Type B pancreatic cell (in vitro differentiated cells): ENCODE measurements around the gene UBE2C. TPM values are rescaled to one million over a fixed set of nuclear protein-coding genes. Genes with fewer than 3 reads are reported as not detected.

Experiments
- DNase-seq: peaks from one replicate; pipeline ENCODE4 v3.0.0; 2021; ENCODE audit warnings: mixed read lengths; ENCODE audit not compliant: unreplicated experiment; ENCODE audit errors: extremely low spot score
- H3K27ac Mint-ChIP-seq: 2 replicates; pipeline ENCODE4 v1.8.0; 2021; ENCODE audit warnings: mild to moderate bottlenecking, mixed read lengths
- H3K27me3 Mint-ChIP-seq: 2 replicates; pipeline ENCODE4 v1.8.0; 2021; ENCODE audit warnings: mixed read lengths
- H3K36me3 Mint-ChIP-seq: 2 replicates; pipeline ENCODE4 v1.8.0; 2021; ENCODE audit warnings: mixed read lengths
- H3K4me1 Mint-ChIP-seq: one replicate; pipeline ENCODE4 v1.8.0; 2021; ENCODE audit warnings: mixed read lengths; ENCODE audit not compliant: unreplicated experiment
- H3K4me3 Mint-ChIP-seq: 2 replicates; pipeline ENCODE4 v1.8.0; 2021; ENCODE audit warnings: mild to moderate bottlenecking, mixed read lengths
- H3K9me3 Mint-ChIP-seq: 2 replicates; pipeline ENCODE4 v1.8.0; 2021; ENCODE audit warnings: mixed read lengths
- total RNA-seq: library from RNA; stranded (reverse); gene quantifications from 2 replicates; pipeline ENCODE4 v1.2.1, GENCODE V29; 2021; ENCODE audit warnings: low replicate concordance
- TF ChIP-seq, protein P1 (sequence below): fragments of 200-600 bp; sonication (generic); conservative IDR thresholded peaks from 2 replicates; pipeline ENCODE4 v1.5.0; 2021; ENCODE audit warnings: antibody characterized with exemption, mild to moderate bottlenecking

Gene UBE2C
- total RNA-seq, 1 donor from 2014 or later = 136 TPM

DNA sequence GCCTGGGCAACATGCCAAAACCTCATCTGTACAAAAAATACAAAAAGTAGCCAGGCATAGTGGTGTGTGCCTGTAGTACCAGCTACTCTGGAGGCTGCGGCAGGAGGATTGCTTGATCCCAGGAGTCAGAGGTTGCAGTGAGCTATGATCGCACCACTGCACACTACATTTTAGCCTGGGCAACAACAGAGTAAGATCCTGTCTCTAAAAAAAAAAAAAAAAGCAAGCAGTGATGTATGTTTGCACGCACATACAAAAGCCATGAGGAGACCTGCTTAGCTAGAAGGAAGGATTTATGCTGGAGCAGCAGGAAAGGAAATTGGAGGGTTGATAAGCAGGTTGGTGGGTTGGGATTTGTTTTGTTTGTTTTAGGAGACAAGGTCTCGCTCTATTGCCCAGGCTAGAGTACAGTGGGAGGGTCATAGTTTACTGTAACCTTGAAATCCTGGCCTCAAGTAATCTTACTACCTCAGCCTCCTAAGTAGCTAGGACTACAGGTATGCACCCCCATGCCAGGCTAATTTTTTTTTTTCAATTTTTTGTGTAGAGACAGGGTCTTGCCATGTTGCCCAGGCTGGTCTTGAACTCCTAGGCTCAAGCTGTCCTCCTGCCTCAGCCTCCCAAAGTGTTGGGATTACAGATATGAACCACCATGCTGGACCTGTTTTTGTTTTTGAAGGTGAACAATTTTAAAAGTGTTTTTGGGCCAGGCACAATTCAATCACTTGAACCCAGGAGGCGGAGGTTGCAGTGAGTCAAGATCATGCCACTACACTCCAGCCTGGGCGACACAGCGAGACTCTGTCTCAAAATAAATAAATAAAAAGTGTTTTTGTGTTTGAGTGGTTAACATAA, 49.0 kb downstream of the UBE2C start:
- Mint-ChIP-seq H3K4me3 (no peak overlapping the region), H3K27ac (peak overlapping the region; percentile 7), H3K27me3 (no peaks in the 10 kb centered on the region), H3K36me3 (peaks cover 4% of the 10 kb centered on the region), H3K9me3 (no peaks in the 10 kb centered on the region), H3K4me1 (peaks cover 30% of the 10 kb centered on the region)
- TF ChIP-seq, protein P1, sequence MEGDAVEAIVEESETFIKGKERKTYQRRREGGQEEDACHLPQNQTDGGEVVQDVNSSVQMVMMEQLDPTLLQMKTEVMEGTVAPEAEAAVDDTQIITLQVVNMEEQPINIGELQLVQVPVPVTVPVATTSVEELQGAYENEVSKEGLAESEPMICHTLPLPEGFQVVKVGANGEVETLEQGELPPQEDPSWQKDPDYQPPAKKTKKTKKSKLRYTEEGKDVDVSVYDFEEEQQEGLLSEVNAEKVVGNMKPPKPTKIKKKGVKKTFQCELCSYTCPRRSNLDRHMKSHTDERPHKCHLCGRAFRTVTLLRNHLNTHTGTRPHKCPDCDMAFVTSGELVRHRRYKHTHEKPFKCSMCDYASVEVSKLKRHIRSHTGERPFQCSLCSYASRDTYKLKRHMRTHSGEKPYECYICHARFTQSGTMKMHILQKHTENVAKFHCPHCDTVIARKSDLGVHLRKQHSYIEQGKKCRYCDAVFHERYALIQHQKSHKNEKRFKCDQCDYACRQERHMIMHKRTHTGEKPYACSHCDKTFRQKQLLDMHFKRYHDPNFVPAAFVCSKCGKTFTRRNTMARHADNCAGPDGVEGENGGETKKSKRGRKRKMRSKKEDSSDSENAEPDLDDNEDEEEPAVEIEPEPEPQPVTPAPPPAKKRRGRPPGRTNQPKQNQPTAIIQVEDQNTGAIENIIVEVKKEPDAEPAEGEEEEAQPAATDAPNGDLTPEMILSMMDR = no peak
- no peak for DNase-seq

DNA sequence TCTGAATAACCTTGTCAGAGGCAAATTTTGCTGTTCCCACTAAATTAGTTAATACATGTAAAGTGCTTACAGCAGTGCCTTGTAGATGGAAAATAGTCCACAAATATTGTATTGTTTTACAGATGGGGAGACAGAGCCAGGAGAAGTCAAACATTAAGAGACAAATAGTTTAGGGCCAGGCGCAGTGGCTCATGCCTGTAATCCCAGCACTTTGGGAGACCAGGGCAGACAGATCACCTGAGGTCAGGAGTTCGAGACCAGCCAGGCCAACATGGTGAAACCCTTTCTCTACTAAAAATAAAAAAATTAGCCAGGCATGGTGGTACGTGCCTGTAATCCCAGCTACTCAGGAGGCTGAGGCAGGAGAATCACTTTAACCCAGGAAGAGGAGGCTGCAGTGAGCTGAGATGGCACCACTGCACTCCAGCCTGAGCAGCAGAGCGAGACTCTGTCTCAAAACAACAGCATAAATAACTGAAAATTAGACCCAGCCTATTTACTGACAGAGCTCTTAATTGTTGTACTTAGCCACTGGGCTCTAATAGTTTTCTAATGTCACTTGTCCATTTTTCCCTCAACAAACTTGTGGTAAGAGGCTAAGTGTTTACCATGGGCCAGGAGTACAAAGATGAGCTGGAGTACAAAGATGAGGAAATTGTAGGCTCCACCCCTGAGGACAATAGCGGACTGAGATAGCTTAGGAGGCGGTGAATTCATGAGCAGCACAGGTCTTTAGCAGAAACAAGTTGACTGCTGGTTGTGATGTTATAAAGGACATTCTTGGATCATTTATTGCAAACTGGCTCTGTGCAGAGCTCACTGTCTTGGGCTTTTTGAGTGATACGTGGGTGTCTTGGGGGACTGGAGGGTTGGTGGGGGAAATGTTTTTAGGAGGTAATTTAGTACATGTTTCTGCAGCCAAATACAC, 51.4 kb downstream of the UBE2C start:
- Mint-ChIP-seq H3K4me3 (no peak overlapping the region), H3K27me3 (no peaks in the 10 kb centered on the region), H3K9me3 (no peaks in the 10 kb centered on the region), H3K27ac (peak overlapping the region; percentile 64), H3K4me1 (peaks cover 14% of the 10 kb centered on the region), H3K36me3 (peaks cover 4% of the 10 kb centered on the region)
- TF ChIP-seq, protein P1 = no peak
- DNase-seq = no peak

DNA sequence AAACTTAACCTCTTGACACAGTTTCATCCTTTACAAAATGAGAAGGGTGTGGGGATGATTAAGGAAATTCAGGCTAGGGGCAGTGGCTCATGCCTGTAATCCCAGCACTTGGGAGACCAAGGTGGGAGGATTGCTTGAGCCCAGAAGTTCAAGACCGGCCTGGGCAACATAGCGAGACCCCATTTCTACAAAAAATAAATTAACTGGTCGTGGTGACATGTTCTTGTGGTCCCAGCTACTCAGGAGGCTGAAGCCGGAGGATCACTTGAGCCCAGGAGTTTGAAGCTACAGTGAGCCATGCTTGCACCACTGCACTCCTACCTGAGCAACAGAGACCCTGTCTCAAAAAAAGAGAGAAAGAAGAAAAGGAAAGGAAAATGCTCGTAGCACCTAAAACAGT, 54.0 kb downstream of the UBE2C start:
- TF ChIP-seq, protein P1 = no peak
- no peaks in the 10 kb centered on the region for H3K9me3 Mint-ChIP-seq
- H3K4me1 Mint-ChIP-seq = peaks cover 6% of the 10 kb centered on the region
- H3K27me3 Mint-ChIP-seq = no peaks in the 10 kb centered on the region
- H3K27ac Mint-ChIP-seq = no peak overlapping the region
- DNase-seq = no peak
- peaks cover 4% of the 10 kb centered on the region for H3K36me3 Mint-ChIP-seq
- H3K4me3 Mint-ChIP-seq = no peak overlapping the region

Other genes starting within 250 kb of the UBE2C start
- gene WFDC8, start 233.4 kb upstream of the UBE2C start, total RNA-seq = not detected in 2 replicates
- gene WFDC10A, start 182.9 kb upstream of the UBE2C start, total RNA-seq = not detected in 2 replicates
- gene WFDC9, start 181.4 kb upstream of the UBE2C start, total RNA-seq = not detected in 2 replicates
- not detected in 2 replicates for gene WFDC11, start 142.4 kb upstream of the UBE2C start, total RNA-seq
- not detected in 2 replicates for gene WFDC13, start 110.6 kb upstream of the UBE2C start, total RNA-seq
- not detected in 2 replicates for gene WFDC10B, start 107.6 kb upstream of the UBE2C start, total RNA-seq
- gene SPINT4, start 90.3 kb upstream of the UBE2C start, total RNA-seq = not detected in 2 replicates
- not detected in 2 replicates for gene WFDC3, start 20.8 kb upstream of the UBE2C start, total RNA-seq
- gene DNTTIP1, start 20.7 kb upstream of the UBE2C start, total RNA-seq = 26.5 and 32.9 TPM in 2 replicates
- gene TNNC2, start 14.7 kb downstream of the UBE2C start, total RNA-seq = 2.1 TPM in 1 of 2 replicates, not detected in the other
- gene SNX21, start 21.2 kb downstream of the UBE2C start, total RNA-seq = 12.2 and 16.4 TPM in 2 replicates
- gene ACOT8, start 44.7 kb downstream of the UBE2C start, total RNA-seq = 20.6 and 21.3 TPM in 2 replicates
- gene ZSWIM3, start 45.0 kb downstream of the UBE2C start, total RNA-seq = 3.7 and 4.7 TPM in 2 replicates
- 17.1 and 17.3 TPM in 2 replicates for gene ZSWIM1, start 68.6 kb downstream of the UBE2C start, total RNA-seq
- gene SPATA25, start 75.0 kb downstream of the UBE2C start, total RNA-seq = 2.6 and 4.2 TPM in 2 replicates
- 6.4 TPM in 2 replicates for gene NEURL2, start 78.6 kb downstream of the UBE2C start, total RNA-seq
- gene CTSA, start 78.7 kb downstream of the UBE2C start, total RNA-seq = 142 and 174 TPM in 2 replicates
- gene PLTP, start 99.5 kb downstream of the UBE2C start, total RNA-seq = 40.7 and 96.5 TPM in 2 replicates
- 35.0 and 37.6 TPM in 2 replicates for gene PCIF1, start 122.0 kb downstream of the UBE2C start, total RNA-seq
- 19.9 and 23.6 TPM in 2 replicates for gene ZNF335, start 159.6 kb downstream of the UBE2C start, total RNA-seq
- 0.53 TPM in 1 of 2 replicates, not detected in the other for gene MMP9, start 196.3 kb downstream of the UBE2C start, total RNA-seq
- gene SLC12A5, start 216.6 kb downstream of the UBE2C start, total RNA-seq = 3.1 and 5.1 TPM in 2 replicates